CD4-positive, alpha-beta T cell treated with Interleukin-15 for 1 hour (primary cell): ENCODE data around the gene SMURF1.
"Not testable (repeated sequence)": the region's sequence is repeated elsewhere in the genome, so short reads cannot be mapped to it uniquely, and the experiment has no call there.

Experiments used
- DNase-seq: peaks from one replicate; pipeline ENCODE4 v3.0.0-alpha.2; 2020

Gene SMURF1

GRCh38 chr7:99143853-99144672 lies at the start of gene SMURF1:
SMURF1 (minus strand) TSS chr7:99144108; CDS start chr7:99143780, 328 bp downstream.
- DNase-seq: peak; percentile 75

- no peak for DNase-seq
Measured at GRCh38 chr7:99191869-99192596, 48.1 kb upstream of the SMURF1 start.

GRCh38 chr7:99190359-99191009 lies 46.6 kb upstream of the SMURF1 start:
- DNase-seq: no peak

DNA sequence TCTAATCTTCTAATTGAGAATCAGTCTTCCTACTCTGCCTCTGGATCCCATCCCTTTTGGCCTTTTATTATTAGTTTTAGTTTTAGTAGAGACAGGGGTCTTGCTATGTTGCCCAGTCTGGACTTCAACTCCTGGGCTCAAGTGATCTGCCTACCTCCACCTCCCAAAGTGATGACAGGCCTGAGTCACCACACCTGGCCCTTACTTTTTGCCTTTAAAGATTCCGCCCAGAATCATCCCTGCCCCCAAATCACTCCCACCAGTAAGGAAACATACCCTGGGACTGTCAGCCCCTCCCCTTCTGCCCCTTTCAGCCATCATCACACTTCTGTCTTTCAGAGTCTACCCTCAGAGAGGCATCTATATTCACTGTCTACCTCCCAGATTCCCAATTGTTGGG lies 45.3 kb upstream of the SMURF1 start:
- DNase-seq: no peak

GRCh38 chr7:99188221-99188620 lies 44.3 kb upstream of the SMURF1 start:
- DNase-seq: no peak

GRCh38 chr7:99184532-99185218 lies 40.8 kb upstream of the SMURF1 start:
- DNase-seq: no peak

DNA sequence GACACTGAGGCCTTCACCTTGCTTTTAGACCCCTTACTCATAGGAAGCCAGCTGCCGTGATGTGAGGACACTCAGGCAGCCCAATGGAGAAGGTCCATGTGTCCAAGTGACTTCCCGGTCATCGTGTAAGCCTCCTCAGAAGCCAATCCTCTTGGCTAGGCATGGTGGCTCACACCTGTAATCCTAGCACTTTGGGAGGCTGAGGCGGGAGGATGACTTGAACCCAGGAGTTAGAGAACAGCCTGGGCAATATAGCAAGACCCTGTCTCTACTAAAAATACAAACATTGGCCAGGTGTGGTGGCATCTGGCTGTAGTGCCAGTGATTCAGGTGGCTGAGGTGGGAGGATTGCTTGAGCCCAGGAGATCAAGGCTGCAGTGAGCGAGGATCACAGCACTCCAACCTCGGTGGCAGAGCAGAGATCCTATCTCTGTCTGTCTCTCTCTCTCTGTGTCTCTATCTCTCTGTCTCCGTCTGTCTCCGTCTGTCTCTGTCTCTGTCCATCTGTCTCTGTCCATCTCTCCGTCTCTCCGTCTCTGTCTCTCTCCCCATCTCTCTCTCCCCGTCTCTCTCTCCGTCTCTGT lies 36.3 kb upstream of the SMURF1 start:
- DNase-seq: no peak

- DNase-seq: no peak
Measured at GRCh38 chr7:99177165-99177564, 33.3 kb upstream of the SMURF1 start.

GRCh38 chr7:99173787-99174186 lies 29.9 kb upstream of the SMURF1 start:
- no peak for DNase-seq

DNA sequence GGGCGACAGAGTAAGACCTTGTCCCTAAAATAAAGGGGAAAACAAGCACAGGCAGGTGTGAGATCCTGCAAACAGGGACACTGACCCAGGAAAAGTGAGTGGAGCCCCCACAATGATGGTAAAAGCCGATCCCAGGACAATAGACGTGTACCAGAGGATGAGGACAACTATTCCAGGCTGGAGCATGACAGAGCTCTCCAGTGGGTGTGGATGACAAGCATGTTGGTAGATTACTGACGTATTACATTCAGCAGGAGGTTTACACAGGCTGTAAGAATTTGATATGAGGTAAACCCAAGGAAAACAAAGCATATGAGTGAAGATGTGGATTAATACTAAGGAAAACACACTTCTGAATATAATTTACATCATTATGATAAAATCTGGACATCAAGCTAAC lies 27.8 kb upstream of the SMURF1 start:
- DNase-seq: no peak

DNA sequence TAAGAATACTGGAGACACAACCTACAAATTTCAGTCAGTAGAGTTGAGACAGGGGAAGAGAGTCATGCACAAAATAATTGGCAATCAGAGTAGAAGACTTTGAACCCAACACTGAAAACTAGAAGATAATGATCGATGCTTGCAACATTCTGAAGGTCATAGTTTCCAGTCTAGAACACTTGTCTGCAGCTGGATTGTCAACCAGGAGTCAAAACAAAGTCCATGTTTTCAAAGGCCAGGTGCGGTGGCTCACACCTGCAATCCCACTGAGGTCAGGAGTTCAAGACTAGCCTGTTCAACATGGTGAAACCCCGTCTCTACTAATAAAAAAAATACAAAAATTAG lies 26.8 kb upstream of the SMURF1 start:
- DNase-seq: no peak

- DNase-seq: no peak
Measured at GRCh38 chr7:99170065-99170729, 26.3 kb upstream of the SMURF1 start.

DNA sequence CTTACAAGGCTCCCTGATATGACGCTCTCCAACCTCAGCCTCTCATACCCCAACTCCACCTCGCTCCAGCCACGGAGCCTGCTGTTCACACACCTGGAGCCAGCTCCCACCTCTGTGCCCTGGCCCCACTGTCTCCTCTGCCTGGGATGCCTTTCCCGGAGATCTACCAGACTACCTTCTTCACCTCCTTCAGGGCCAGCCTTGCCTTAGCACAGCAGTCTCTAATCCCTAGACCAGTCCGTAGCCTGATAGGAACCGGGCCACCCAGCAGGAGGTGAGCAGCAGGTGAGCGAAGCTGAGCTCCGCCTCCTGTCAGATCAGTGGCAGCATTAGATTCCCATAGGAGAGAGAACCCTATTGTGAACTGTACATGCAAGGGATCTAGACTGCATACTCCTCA lies 23.2 kb upstream of the SMURF1 start:
- DNase-seq: no peak

DNA sequence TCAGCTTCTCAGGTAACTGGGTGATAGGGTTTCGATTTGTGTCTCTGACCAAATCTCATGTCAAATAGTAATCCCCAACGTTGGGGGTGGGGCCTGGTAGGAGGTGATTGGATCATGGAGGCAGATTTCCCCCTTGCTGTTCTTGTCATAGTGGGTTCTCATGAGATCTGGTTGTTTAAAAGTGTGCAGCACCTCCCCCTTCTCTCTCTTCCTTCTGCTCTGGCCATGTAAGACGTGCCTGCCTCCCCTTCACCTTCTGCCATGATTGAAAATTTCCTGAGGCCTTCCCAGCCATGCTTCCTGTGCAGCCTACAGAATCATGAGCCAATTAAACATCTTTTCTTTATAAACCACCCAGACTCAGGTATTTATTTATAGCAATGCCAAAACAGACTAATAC lies 21.9 kb upstream of the SMURF1 start:
- DNase-seq: no peak

- not testable (repeated sequence) for DNase-seq
Measured at GRCh38 chr7:99163669-99164068, 19.8 kb upstream of the SMURF1 start.

GRCh38 chr7:99156649-99157048 lies 12.7 kb upstream of the SMURF1 start:
- no peak for DNase-seq

DNA sequence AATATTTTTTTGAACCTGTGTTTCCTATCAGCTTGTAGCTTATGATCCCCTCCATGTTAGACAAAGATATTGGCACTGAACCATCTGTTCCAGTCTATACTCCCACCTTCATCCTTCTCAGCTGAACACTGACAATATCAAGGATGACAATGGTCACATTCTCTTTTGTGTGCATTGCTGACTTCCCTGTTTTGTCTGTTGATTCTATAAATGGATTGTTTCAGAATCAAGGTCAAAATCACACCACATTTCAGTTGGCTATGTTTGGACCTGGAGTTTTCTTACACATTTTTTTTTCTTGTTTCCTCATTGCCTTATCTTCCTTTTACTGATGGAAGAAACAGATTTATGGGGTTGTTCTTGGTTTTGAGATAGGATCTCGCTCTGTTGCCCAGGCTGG lies 11.3 kb upstream of the SMURF1 start:
- DNase-seq: no peak

GRCh38 chr7:99146979-99147378 lies 3.1 kb upstream of the SMURF1 start:
- DNase-seq: no peak

DNA sequence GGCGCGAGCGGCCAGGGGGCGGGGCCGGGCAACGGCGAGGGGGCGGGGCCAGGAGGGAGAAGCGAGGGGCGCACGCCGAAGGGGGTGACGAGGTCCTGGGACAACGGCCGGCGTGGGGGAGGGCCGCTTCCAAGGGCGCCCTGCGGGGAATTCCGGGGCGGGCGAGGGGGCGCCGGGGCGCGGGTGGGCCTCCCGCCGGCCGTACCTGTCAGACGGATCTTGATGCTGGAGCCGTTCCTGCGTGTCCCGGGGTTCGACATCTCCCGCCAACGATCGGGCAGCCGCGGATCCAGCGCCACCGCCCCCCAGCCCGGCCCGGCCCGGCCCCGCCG lies 421 bp downstream of the SMURF1 start:
- DNase-seq: no peak

DNA sequence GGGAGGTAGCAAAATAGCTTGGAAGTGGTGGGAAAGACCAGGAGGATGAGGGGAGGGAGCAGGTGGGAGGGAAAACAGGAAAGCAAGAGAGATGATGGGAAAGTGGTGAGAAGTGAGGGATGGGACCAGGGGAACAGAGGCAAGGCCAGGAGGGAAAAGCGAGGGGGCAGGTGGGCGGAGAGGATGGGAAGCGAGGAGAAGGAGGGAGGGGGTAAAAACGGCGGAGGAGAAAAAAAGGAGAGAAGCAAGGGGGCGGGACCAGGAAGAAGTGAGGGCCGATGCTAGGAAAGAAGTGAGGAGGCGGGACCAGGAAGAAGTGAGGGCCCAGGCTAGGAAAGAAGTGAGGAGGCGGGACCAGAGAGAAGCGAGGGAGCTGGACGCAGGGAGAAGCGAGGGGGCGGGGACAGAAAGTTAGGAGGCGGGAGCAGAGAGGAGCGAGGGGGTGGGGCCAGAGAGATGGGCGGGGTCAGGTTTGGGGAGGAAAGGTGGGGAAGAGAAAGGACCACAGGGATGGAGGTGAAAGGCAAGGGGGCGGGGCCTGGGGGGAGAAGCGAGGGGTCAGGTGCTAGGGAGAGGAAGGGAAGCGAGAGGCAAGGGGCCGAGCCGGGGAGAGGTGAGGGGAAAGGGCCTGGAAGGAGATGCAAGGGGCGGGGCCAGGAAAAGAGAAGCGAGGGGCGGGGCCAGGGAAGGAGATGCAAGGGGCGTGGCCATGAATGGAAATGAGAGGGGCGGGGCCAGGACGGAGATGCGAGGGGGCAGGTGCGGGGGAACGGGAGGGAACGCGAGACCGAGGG lies 984 bp downstream of the SMURF1 start:
- peak; percentile 90 for DNase-seq

- DNase-seq: peak; percentile 58
Measured at GRCh38 chr7:99141841-99142726, 1.8 kb downstream of the SMURF1 start.
